Ovary (tissue), 9 donors: Measurements from ENCODE around the gene SPAG7. TPM values are rescaled to one million over a fixed set of nuclear protein-coding genes. Genes with fewer than 3 reads are reported as not detected.
A peak's percentile ranks its signal among the peaks of the same experiment; 100 is the strongest.

ENCODE experiments used
- DNase-seq, 5 donors: peaks; one replicate each; pipeline ENCODE4 v3.0.0-alpha.2; 2019 to 2020
- H3K27ac ChIP-seq, 2 donors: fragments of 200-600 bp; one replicate each; pipeline versions ENCODE4 v1.5.1 to v1.8.0; 2019 to 2022
- H3K27me3 ChIP-seq: fragments of 200-600 bp; one replicate; pipeline ENCODE4 v1.8.0; 2022
- H3K36me3 ChIP-seq: fragments of 200-600 bp; sonication (generic); one replicate; pipeline ENCODE4 v1.5.1; 2019
- H3K4me1 ChIP-seq: one replicate; pipeline ENCODE4 v1.8.1; 2013; ENCODE audit warnings: mild to moderate bottlenecking, moderate library complexity; ENCODE audit not compliant: insufficient read depth
- H3K4me3 ChIP-seq: fragments of 200-600 bp; sonication (generic); one replicate; pipeline ENCODE4 v1.5.1; 2017
- H3K9me3 ChIP-seq, 2 donors: fragments of 200-600 bp in 1 of 2; sonication (generic) in 1 of 2; one replicate each; pipeline versions ENCODE4 v1.5.1 to v1.8.1; 2013 to 2019; ENCODE audit warnings: mild to moderate bottlenecking in 1 of 2, moderate library complexity in 1 of 2
- CTCF ChIP-seq, 3 donors: fragments of 450-650 bp in 2 of 3; fragments of 200-600 bp in 1 of 3; IDR thresholded peaks; one replicate each; pipeline versions ENCODE4 v1.5.1 to v1.8.0; 2016 to 2022; ENCODE audit warnings: antibody characterized with exemption in 3 of 3, mild to moderate bottlenecking in 1 of 3
- EP300 ChIP-seq: sonication (generic); formaldehyde crosslinking; IDR thresholded peaks from one replicate; pipeline ENCODE4 v1.6.1; 2017; ENCODE audit warnings: antibody characterized with exemption
- POLR2A ChIP-seq: fragments of 450-650 bp; IDR thresholded peaks from one replicate; pipeline ENCODE4 v1.6.1; 2017; ENCODE audit warnings: antibody characterized with exemption, mild to moderate bottlenecking, moderate library complexity
- WGBS, 3 donors: extraction: QIAGEN DNeasy Blood & Tissue Kit in 1 of 3; methylation state at CpG; one replicate each; pipeline versions ENCODE4 v1.1.5 to v1.1.7; 2013 to 2017; 5-methylcytosine and 5-hydroxymethylcytosine counted together
- intact Hi-C, 4 donors: fragments of 100-400 bp; cut with DNase I; formaldehyde crosslinking; loops; one replicate each; pipeline versions ENCODE4 v1.11.0 to v1.15.1; 2022 to 2023
- polyA plus RNA-seq, 2 donors: library from polyadenylated mRNA; stranded (reverse); fragments of 200-250 nt in 1 of 2; fragments of 350-450 nt in 1 of 2; fragmentation: Illumina TruSeq in 1 of 2; extraction: RNeasy Lipid Tissue Mini Kit (QIAGEN cat#74804) in 1 of 2; gene quantifications; one replicate each; pipeline ENCODE4 v1.2.3, GENCODE V29; 2013 to 2014
- total RNA-seq, 7 donors: library from RNA; depleted of rRNA in 2 of 7; stranded (reverse); fragments of >200 nt in 2 of 7; fragmentation: NEBNext Ultra II Directional in 3 of 7; extraction: Animal tissue kit (Norgen Biotek cat#: 25700) in 3 of 7; gene quantifications; one replicate each; pipeline versions ENCODE4 v1.1.0 to v1.2.4, GENCODE V29; 2016 to 2023
- donor health status: DM: no; HTN: no; CAD: no; lungs with moderate emphysema.
- donor health status: DM: no; HTN: no; CAD: no.
- donor health status: Bipolar disorder and iron deficiency.
- donor health status: DM: yes; HTN: yes; CAD: no.
- donor health status: DM: no; HTN: no; CAD: no.
- donor health status: DM: yes; HTN: yes; CAD: no.

SPAG7 gene
- total and polyA plus RNA-seq, 9 donors, result 30.4 to 60.6 (median 38.6) TPM

GRCh38 chr17:4942760-4943508 is 24.7 kb downstream of the SPAG7 start:
- no peak for DNase-seq
- Histone ChIP-seq H3K36me3 (no peaks in the 10 kb centered on the region), H3K27ac (no peak overlapping the region), H3K27me3 (no peaks in the 10 kb centered on the region), H3K9me3 (no peaks in the 10 kb centered on the region), H3K4me3 (no peak overlapping the region), H3K4me1 (peaks cover 14% of the 10 kb centered on the region)
- TF ChIP-seq EP300, result no peak
- TF ChIP-seq POLR2A, result no peak
- no peak for TF ChIP-seq CTCF (IDR thresholded peaks at IDR 0.05)
- 62 to 71% (median 66%) methylated on average over 13 of the region's 13 CpGs for WGBS, 3 donors
- intact Hi-C loops, result no loop called here

- WGBS, 3 donors, result 30 to 48% (median 32%) methylated on average over 4 of the region's 4 CpGs
- Histone ChIP-seq H3K4me1 (peaks cover 14% of the 10 kb centered on the region), H3K27ac (no peak overlapping the region), H3K9me3 (no peaks in the 10 kb centered on the region), H3K27me3 (no peaks in the 10 kb centered on the region), H3K36me3 (no peaks in the 10 kb centered on the region), H3K4me3 (peak overlapping the region; percentile 88)
- no peak for DNase-seq
- intact Hi-C loops, result no loop called here
- TF ChIP-seq EP300 (no peak), CTCF (IDR thresholded peaks at IDR 0.05) (no peak), POLR2A (no peak)
Measured at GRCh38 chr17:4941319-4941610, 26.4 kb downstream of the SPAG7 start.

- intact Hi-C loops, result no loop called here
Measured at GRCh38 chr17:4940555-4941318, 26.9 kb downstream of the SPAG7 start.

More at GRCh38 chr17:4940555-4941318, 26.9 kb downstream of the SPAG7 start:
- TF ChIP-seq CTCF (IDR thresholded peaks at IDR 0.05) (no peak), EP300 (no peak), POLR2A (no peak)
- no peaks in the 10 kb centered on the region for H3K36me3 ChIP-seq
- H3K9me3 ChIP-seq, result no peaks in the 10 kb centered on the region
- H3K4me3 ChIP-seq, result peak overlapping the region; percentile 88
- H3K27me3 ChIP-seq, result no peaks in the 10 kb centered on the region
- peak overlapping the region; percentile 76 to 93 for H3K27ac ChIP-seq
- WGBS, 3 donors, result 1 to 2% (median 2%) methylated on average over 29 of the region's 29 CpGs
- DNase-seq, result peak in 3 of 5 donors; percentile 49 to 87 (median 82)
- H3K4me1 ChIP-seq, result peaks cover 14% of the 10 kb centered on the region
